GM13977 (cell line): Measurements from ENCODE around the gene MTG1.

Experiments
- DNase-seq: peaks from one replicate; pipeline ENCODE4 v3.0.0; 2012; ENCODE audit warnings: low spot score
- CTCF ChIP-seq: IDR thresholded peaks from 2 replicates; pipeline ENCODE4 v1.5.1; 2012; ENCODE audit warnings: mild to moderate bottlenecking, control low read depth; ENCODE audit not compliant: insufficient read depth; ENCODE audit errors: extremely low read depth, missing control alignments
- in situ Hi-C: fragments of 300-500 bp; cut with MboI; formaldehyde crosslinking; loops from one replicate; pipeline ENCODE4 v1.12.0; 2022; ENCODE audit warnings: low sequenced_read_pairs, low pct_unique_long_range_greater_than_20kb, mixed read lengths, inconsistent platforms; ENCODE audit not compliant: unreplicated experiment

The MTG1 gene

GRCh38 chr10:133393401-133394063 lies 425 bp upstream of the MTG1 start:
- in situ Hi-C loops = no loop called here
- TF ChIP-seq CTCF = no peak
- DNase-seq = no peak

- TF ChIP-seq CTCF = no peak
- no peak for DNase-seq
- in situ Hi-C loops = no loop called here
Measured at GRCh38 chr10:133394801-133395221, 854 bp downstream of the MTG1 start.

GRCh38 chr10:133396035-133396624 lies 2.2 kb downstream of the MTG1 start:
- in situ Hi-C loops = no loop called here

GRCh38 chr10:133397938-133398337 lies 4.0 kb downstream of the MTG1 start:
- in situ Hi-C loops = no loop called here
- DNase-seq = no peak
- TF ChIP-seq CTCF = no peak

More at GRCh38 chr10:133396035-133396624, 2.2 kb downstream of the MTG1 start:
- TF ChIP-seq CTCF = no peak
- DNase-seq = no peak

- TF ChIP-seq CTCF = no peak
- no peak for DNase-seq
- in situ Hi-C loops = no loop called here
Measured at GRCh38 chr10:133399123-133399601, 5.2 kb downstream of the MTG1 start.

GRCh38 chr10:133400624-133401424 lies 6.9 kb downstream of the MTG1 start:
- in situ Hi-C loops = no loop called here
- no peak for TF ChIP-seq CTCF
- DNase-seq = peak; percentile 72
